DOHH2 (cell line): ENCODE measurements around the gene UBIAD1.

Experiments used
- CTCF ChIP-seq: fragments of 200-600 bp; sonication (generic); IDR thresholded peaks from one replicate; pipeline ENCODE4 v1.5.1; 2014; ENCODE audit warnings: antibody characterized with exemption, mild to moderate bottlenecking, low read depth, low read length; ENCODE audit not compliant: poor library complexity, severe bottlenecking
- EZH2phosphoT487 ChIP-seq: fragments of 200-600 bp; sonication (generic); IDR thresholded peaks from 2 replicates; pipeline ENCODE4 v1.6.1; 2017; ENCODE audit warnings: borderline replicate concordance, mild to moderate bottlenecking, antibody characterized with exemption, low read length, moderate library complexity, mixed read lengths

- TF ChIP-seq CTCF, result no peak
- TF ChIP-seq EZH2phosphoT487, result no peak
These were observed 18.1 kb downstream of the UBIAD1 start for GRCh38 chr1:11291049-11291448.
